Activated CD4-positive, alpha-beta T cell treated with anti-CD3 and anti-CD28 coated beads for 4 hours (primary cell): ENCODE measurements around the gene LMBR1L.

Experiments
- DNase-seq, 2 donors: peaks; one replicate each; pipeline ENCODE4 v3.0.0-alpha.2; 2020

Gene LMBR1L

GRCh38 chr12:49051373-49051764, 59.3 kb downstream of the LMBR1L start:
- DNase-seq, result no peak

GRCh38 chr12:49050507-49051372, 59.9 kb downstream of the LMBR1L start:
- DNase-seq, result no peak

DNA sequence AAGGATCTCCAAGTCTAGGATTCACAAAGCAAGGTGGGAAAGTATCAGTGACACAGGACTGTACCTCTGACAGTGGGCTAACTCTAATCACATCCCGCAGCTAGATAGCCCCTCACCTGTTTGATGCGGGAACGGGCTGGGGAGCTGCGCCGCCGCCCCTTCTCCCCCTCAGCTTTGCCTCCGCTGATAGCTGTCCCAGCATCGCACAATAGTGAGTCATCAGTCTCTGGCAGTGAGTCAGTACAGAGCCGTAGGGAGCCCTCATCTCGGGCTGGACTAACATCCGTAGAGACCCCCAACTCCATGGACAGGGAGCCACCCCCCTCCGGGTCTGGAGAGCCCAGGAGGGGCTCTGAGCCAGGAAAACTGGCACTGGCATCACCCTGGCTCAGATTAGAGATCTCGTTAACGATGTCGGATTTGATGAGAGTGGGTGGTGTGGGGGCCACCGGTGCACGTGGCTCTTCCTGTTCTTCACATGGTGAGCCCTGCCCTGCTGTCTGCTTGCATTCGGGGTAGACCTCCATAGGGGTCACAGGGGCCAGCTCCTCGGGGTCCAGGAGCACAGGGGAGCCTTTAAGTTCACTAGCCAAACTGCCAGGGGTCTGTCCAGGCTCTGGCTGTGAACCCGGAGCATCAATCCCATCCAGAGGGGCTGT, 61.0 kb downstream of the LMBR1L start:
- no peak for DNase-seq

DNA sequence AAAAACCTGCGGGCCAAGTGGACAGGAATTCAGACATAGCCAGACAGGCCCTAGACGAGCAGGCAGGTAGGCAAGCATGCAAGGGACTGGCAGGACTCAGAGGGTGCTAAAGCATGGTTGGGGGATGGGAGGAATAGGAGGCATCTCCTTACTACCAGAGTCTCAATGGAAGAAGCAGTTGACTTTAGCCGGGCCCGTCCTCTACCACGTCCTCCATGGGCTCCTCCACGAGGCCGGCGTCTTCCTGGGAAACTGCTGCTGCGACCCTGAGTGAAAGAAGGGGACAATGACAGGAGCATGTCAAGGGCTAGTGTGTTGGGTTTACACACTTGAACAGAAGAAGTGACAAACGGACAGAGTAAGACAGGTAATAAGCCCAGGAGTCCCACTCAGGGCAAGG, 61.7 kb downstream of the LMBR1L start:
- DNase-seq, result no peak
